HG03442 (cell line): ENCODE measurements around the gene C9orf152.

ENCODE experiments used
- ATAC-seq: cut with Tn5 transposase; IDR thresholded peaks from one replicate; pipeline ENCODE4 v1.9.1; 2021; ENCODE audit warnings: mild to moderate bottlenecking, moderate library complexity; ENCODE audit not compliant: unreplicated experiment

C9orf152 gene

GRCh38 chr9:110183208-110184145 is 24.5 kb downstream of the C9orf152 start:
- ATAC-seq, result no peak

GRCh38 chr9:110180511-110181434 is 27.2 kb downstream of the C9orf152 start:
- ATAC-seq, result no peak

- no peak for ATAC-seq
These were observed 28.2 kb downstream of the C9orf152 start for GRCh38 chr9:110179734-110180133.

- no peak for ATAC-seq
These were observed 29.7 kb downstream of the C9orf152 start for GRCh38 chr9:110178281-110178680.

GRCh38 chr9:110175275-110175968 is 32.5 kb downstream of the C9orf152 start:
- no peak for ATAC-seq

- no peak for ATAC-seq
These were observed 34.7 kb downstream of the C9orf152 start for GRCh38 chr9:110173322-110173642.

- no peak for ATAC-seq
These were observed 37.4 kb downstream of the C9orf152 start for GRCh38 chr9:110170357-110171257.

- ATAC-seq, result no peak
These were observed 39.5 kb downstream of the C9orf152 start for GRCh38 chr9:110168486-110168885.

GRCh38 chr9:110161940-110162339 is 46.0 kb downstream of the C9orf152 start:
- no peak for ATAC-seq

GRCh38 chr9:110160685-110161084 is 47.3 kb downstream of the C9orf152 start:
- no peak for ATAC-seq

- no peak for ATAC-seq
These were observed 47.8 kb downstream of the C9orf152 start for GRCh38 chr9:110160123-110160522.

GRCh38 chr9:110157823-110158664 is 49.9 kb downstream of the C9orf152 start:
- ATAC-seq, result no peak

GRCh38 chr9:110156902-110157301 is 51.1 kb downstream of the C9orf152 start:
- peak; percentile 78 for ATAC-seq

- ATAC-seq, result peak; percentile 6
These were observed 51.5 kb downstream of the C9orf152 start for GRCh38 chr9:110156416-110156815.

- no peak for ATAC-seq
These were observed 52.2 kb downstream of the C9orf152 start for GRCh38 chr9:110155751-110156150.

GRCh38 chr9:110153431-110153830 is 54.5 kb downstream of the C9orf152 start:
- ATAC-seq, result no peak

GRCh38 chr9:110152704-110153374 is 55.1 kb downstream of the C9orf152 start:
- no peak for ATAC-seq
